NCI-H748 treated with DMSO at 0.1 percent for 48 hours (cell line): ENCODE data around the gene COL3A1.

Experiments used
- DNase-seq: peaks from one replicate; lab custom pipeline; 2025; lab: John Stamatoyannopoulos, UW

COL3A1 gene

DNA sequence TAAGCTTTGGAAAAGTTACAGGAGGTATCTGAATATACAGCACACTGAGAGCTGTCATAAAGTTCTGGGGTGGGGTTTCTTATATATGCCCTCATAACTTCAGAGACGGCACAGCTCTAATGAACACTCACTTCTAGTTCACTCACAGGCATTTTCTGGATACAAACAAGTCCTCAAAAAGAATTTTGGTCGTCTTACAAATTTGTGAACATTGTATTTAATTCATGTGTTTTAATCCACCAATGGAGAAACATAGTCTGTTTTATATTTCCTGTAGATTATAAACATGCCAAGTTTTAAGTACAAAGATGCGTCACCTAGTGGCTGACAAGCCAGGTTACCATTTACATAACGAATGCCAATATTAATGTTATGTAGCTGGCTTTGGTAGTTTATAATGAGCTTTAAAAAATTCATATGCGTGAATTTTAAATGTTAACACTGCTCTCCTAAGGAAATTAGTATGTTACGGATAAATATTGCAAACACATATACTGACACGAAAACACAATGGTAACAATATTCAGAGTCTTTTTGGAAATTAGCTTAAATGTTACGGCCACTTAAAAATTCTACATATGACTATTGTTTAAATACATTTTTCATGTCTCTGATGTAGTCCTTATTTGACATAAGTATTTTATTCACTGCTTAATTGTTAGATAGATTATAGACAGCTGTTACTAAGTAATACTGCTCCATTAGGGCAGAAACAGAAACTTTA is 2.5 kb downstream of the COL3A1 start:
- no peak for DNase-seq

DNA sequence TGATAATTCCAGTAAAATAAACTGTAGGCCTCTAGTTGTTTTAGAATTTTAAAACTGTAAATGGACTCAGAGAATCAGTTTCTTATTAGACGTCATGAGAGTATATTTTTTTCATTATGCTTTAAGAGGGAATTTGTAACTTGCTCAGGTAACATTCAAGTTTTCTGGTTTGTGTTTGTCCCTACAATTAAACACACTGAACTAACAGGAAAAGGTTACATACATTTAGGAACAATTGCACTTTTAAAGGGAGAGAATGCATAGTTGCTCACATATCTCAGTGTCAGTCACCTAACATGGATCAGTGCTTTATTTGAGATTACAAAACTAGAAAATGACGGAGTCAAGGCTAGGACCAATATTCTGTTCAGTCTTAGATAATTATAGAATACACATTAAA is 3.1 kb downstream of the COL3A1 start:
- no peak for DNase-seq

DNA sequence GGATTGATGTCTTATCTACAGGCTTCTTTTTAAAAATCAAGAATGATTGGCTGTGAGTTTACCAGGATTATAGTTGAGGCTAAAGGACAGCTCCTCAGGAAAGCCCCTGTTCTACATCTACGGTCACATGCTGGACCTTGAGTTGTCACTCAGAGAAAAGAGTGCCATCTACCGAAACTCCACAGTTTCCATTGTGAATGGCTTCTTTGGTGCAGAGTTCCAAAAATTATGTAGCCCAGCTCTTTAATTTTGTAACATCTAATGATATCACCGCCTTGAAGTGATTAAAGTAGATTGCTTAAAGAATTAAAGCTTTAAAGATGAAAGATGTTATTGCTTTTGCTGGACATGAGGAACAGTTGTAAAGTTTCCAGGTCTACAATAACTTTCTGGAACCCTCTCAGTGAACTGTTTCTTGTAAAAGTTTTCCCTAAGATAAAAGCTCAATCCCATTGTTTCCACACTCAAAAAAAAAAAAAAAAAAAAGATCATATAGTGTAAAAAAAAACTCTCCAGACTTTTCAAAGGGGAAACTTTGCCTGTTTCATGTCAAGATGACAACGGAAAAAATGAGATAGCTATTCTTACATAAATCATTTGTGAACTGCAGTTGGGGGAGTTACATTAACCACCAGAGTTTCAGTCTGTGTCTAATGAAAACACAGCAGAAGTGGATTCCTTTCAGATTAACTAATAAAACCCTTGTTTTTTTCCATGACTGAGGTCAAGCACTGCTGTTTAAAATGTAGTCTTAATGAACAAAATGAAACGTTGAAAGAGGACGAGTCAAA is 4.3 kb downstream of the COL3A1 start:
- no peak for DNase-seq

DNA sequence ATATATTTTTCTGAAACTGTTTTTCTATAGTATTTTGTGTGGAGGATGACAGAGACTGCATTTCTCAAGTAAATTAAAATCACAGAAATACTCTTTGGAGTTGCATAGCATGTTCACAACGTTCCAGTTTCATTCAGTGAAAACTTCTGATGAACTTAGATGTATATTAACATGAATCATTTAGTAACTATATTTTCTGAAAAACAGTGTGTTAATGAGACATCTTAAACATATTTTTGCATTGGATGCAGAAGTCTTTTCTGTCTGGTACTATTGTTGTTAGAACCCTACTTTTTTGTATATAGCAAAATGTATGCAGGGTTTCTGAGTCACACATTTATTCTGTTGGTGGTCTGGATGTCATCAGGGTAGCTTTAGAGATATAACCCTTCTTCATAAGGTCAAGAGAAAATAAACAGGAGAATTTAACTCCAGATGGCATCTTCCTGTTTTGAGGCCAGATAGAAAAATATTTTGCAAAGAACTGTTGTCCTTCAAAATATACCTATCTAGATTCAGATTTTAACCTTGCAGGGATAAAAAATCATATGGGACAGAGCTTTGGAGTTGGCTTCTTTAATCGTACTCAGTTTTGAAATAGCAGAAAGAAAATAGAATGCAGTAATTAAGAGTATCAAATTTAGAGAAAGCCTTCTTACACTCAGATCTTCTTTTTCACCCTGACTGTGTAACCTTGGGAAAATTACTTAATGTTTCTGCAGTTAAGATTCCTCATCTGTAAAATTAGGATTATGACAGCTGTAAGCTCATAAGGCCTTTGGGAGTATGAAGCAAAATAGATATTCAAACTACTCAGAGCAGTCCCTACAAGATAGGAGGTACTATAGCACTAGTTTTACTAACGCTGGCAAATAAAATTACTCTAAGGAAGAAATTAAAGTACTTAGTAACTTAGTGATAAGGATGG is 5.3 kb downstream of the COL3A1 start:
- no peak for DNase-seq

DNA sequence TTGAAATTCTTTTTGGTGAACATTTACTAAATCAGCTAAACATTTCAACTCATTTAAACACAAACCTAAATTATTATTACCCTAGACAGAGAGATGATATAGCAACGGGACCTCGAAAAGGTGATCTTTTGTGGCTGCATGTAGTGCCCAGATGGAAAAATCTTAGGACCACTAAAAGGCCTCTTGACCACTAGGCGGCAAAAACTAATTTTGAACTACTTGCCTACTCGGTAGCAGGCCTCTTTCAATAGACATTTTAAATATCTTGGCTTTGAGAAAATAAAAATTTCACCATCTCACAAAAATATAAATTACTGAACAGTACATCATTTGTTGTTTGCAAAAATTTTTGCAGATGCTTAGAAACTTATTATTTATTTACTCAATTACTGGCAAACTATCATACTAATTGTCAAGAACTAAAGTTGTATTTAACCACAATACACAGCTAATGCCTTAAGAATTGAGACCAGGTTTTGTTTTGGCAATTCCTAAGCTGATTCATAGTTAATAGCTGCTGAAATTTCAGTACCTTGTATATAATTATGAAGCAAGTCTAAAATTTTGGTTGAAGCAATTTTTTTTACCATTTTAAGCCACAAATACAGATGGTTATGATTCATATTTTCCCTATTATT is 9.4 kb downstream of the COL3A1 start:
- DNase-seq = no peak

DNA sequence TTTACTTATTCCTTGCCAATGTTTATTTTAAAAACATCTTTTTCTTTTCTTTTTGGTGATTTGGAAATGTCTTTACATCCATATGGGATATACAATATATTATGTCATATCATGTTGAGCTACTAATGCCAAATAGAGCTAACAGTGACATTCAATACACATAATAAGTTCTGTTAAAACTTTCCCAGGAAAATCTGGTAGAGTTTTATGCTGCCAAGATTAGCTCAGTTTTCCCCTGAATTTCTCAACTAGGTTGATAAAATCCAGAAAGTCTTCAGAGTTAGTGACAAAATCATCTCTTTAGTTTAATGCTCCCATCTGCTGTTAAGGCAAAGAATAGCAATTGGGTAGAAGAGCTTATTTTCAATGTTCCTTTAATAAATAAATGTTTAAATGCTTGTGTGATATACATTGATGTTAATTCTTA is 9.9 kb downstream of the COL3A1 start:
- no peak for DNase-seq

DNA sequence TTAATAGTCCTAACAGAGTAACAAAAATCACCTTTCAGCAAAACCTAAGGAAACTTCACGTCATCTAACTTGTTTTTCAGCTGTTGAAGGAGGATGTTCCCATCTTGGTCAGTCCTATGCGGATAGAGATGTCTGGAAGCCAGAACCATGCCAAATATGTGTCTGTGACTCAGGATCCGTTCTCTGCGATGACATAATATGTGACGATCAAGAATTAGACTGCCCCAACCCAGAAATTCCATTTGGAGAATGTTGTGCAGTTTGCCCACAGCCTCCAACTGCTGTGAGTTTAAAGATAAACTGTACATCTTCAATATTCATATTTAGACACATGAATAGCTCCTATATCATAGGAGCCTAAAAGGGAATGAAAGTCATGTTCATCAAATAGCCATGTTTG is 10.5 kb downstream of the COL3A1 start:
- no peak for DNase-seq

DNA sequence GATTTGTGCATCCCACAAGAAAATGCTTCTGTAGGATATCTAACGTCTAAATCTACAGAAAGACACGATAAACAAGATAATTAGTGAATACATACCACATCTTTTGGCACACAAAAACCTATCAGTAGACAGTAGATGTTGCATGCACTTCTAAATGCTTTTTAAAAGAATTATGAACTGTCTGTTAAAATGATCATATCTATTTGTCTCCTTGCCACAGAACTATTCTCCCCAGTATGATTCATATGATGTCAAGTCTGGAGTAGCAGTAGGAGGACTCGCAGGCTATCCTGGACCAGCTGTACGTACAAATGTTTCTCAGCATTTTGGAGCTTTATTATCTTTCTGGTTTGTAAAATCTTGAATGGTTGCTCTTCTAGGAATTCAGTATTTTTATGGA is 12.7 kb downstream of the COL3A1 start:
- no peak for DNase-seq

DNA sequence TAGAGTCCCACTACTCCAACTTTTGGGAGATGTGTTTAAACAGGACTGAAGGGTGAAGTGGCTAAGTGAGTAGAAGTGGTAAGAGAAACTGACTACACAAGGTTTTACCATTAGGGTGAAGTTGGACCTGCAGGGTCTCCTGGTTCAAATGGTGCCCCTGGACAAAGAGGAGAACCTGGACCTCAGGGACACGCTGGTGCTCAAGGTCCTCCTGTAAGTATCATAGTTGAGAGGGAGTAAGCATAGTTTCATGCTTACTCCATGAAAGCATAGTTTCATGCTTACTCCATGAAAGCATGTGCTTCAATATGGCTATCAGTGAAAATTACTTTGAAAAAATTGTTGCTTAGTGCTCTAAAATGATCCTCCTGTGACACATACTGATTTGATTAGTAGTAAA is 19.1 kb downstream of the COL3A1 start:
- DNase-seq = no peak

DNA sequence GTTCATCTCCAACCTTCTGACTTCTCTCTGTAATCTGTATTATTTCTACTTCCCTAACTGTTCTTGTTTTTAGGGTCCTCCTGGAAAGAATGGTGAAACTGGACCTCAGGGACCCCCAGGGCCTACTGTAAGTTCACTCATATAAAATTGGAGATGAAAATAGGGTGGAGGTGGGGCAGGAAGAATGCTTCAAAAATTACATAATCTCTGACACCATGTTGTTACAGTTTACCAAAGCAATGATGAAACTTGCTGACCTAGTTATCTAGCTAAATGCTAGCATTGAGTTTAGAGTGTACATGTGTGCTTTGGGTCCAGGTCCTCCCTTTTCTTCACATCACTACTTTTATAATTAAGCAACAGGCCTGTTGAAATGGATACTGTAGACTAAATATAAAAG is 23.1 kb downstream of the COL3A1 start:
- no peak for DNase-seq

DNA sequence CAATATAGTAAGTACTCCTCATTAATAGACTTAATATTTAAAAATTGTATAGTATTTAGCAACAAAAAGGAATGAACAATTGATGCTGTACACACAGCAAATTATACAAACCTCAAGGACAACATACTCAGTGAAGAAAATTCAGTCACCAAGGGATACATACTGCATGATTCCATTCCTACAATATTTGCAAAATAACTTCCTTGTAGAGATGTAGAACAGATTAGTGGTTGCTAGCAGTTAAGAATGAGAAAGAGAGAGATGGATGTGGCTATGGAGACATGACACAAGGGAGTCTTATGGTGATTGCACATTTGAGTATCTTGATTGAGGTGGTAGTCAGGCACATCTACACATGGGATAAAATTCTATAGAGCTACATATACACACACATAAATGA is 26.0 kb downstream of the COL3A1 start:
- no peak for DNase-seq

DNA sequence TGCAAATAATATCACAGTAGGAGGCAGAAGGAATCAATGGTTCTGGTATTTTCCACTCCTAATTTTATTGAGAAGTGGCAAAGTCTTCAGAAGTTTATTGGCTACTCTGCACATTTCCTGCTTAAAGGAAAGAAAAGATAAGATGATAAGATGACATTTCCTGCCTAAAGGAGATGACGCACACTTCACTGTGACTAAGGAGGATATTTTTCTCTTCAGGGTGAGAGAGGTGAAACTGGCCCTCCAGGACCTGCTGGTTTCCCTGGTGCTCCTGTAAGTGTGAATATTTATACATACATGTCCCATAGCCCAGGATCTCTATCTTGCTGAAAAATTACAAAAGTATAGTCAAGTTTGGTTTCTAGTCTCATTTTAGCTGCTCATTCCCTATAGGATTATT is 27.9 kb downstream of the COL3A1 start:
- DNase-seq = no peak

DNA sequence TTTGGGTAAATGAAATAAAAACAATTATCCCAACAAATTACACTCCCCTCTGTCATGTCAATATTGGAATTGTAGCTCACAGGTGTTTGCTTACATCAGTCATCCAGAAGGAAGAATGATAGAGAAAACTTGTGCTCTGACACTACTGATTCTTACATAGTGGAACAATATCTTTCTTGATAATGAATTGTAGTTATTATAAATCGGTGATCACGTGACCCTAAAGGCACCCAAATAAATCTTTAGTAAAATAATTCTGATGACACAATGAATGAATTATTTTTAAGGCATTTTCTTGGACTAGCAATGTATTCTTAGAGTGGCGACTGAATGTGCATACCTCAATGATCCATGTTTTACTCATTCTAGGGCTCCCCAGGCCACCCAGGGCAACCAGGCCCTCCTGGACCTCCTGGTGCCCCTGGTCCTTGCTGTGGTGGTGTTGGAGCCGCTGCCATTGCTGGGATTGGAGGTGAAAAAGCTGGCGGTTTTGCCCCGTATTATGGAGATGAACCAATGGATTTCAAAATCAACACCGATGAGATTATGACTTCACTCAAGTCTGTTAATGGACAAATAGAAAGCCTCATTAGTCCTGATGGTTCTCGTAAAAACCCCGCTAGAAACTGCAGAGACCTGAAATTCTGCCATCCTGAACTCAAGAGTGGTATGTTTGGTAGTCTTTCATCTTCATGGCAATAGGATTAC is 34.5 kb downstream of the COL3A1 start:
- peak; percentile 32 for DNase-seq

DNA sequence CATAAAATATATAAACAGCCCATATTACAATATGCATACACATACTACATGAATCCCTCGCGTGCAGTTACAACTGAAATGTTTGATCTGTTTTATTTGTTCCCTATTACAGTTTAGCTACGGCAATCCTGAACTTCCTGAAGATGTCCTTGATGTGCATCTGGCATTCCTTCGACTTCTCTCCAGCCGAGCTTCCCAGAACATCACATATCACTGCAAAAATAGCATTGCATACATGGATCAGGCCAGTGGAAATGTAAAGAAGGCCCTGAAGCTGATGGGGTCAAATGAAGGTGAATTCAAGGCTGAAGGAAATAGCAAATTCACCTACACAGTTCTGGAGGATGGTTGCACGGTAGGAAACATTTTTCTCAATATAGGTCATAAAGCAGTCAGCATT is 36.4 kb downstream of the COL3A1 start:
- DNase-seq = no peak

DNA sequence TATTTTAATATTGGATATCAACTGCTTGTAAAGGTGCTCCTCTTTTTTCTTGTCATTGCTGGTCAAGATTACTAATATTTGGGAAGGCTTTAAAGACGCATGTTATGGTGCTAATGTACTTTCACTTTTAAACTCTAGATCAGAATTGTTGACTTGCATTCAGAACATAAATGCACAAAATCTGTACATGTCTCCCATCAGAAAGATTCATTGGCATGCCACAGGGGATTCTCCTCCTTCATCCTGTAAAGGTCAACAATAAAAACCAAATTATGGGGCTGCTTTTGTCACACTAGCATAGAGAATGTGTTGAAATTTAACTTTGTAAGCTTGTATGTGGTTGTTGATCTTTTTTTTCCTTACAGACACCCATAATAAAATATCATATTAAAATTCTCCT is 38.2 kb downstream of the COL3A1 start:
- DNase-seq = no peak

DNA sequence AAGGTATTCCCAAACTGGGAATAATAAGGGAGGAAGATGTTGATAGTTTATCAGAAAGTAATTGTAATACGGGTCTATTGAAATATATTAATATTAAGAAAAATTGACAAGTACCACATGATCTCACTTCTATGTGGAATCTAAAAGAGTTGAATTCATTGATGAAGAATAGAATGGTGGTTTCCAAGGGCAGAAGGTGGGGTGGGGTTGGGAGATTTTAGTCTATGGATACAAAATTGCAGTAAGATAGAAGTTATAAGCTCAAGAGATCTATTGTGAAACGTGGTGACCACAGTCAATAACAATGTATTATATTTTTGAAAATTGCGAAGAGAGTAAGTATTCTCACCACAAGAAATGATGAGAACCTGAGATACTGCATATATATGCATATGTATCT is 38.9 kb downstream of the COL3A1 start:
- no peak for DNase-seq

DNA sequence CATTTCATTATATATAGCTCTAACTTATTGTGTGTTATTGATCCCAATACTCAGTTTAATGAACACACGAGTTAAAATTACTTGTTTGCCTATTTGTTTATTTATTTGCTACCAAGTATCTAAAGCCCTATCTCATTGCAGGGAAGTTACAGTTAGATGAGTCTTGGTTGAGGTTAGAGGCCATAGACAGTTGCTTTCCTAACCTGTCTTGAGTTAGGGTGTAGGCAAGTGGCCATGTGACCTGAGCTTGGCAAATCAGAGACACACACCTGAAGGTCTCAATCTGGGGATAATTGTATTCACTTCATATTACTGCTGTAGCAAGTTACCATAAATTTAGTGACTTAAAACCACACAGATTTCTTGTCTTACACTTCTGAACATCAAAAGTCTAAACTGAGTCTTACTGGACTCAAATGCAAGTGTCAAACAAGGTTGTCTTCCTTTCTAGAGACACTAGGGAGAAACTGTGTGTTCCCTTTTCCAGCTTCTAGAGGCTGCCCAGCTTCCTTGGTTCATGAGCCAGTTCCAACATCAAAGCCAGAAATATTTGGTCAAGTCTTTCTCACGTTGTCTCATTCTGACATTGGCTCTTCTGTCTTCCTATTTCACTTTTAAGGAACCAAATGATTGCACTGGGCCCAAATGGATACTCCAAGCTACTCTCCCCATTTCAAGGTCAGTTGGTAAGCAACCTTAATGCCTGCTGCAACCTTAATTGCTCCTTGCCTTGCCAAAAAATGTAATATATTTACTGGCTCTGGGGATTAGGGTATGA is 39.7 kb downstream of the COL3A1 start:
- DNase-seq = no peak

DNA sequence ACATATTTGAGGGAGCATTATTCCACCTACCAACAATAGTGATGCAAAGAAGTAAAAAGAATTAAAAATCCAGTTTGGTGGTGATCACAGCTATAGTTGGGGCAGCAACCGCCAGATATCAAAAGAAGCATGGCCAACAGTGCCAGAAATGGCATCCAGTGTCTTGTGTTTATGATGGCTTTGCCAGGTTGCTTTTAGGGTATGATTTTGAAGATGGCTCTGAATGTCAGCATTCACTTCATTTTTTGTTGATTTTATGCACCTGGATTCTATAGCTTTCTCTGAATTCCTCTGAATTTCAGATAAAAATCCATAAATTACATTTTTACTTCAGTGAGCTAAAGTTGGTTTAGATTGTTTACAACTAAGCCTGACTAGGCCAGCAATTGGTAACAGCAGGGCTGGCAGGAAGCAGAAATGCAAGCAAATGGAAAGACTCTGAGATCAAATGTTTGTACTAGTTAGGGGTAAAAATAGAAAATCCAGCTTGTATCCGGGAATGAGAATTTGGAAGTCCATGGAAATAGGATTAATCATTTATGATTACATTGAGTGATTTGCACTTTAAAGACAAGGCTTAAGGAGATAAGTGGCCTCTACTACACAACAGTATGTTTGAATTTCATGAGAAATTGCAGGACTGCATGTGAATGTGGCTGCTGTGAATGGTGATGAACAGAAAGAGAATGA is 40.4 kb downstream of the COL3A1 start:
- no peak for DNase-seq

DNA sequence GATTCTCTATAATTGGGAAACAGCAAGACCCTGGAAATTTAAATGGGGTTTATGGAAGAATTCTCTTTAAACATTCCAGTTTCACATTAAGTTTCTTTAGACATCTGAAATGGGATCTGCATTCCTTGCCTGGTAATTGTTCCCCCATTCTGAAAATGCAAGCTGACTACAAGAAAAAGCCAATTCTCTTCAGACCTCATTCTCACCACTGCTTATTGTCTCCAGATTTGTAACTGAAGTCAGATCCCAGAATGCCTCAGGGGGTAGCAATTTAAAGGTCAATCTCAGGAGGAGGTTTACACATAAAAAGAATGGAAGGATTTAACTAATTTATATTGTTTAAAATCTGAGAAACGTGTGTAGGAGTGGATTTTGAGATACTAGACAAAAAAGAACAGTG is 41.2 kb downstream of the COL3A1 start:
- DNase-seq = no peak

DNA sequence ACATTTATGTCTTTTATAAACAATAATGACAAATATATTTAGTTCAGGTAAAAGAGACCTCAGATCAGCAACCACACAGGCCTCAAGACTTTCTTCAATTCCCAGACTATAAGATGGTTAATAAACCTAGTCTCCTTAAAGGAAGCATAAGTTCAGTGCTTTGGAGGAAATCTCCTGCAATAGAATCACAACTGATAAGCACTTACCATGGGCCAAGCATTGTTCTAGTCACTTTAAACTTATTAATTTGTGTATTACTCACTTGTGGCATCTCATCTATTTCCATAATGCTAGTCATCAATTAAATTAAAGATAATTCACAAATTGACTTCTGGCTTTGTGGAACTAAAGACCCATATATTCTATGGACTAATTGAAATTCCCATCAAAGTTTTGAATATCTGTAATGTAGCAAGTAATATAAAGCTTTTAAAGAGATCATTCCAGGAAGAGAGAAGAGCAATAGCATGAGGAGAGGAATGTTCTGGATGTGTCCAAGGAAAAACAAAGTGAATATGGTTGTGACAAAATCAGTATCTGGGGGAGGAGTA is 42.2 kb downstream of the COL3A1 start:
- DNase-seq = no peak
